HEK293 (cell line): ENCODE data around the gene PTPRN2.

Experiments
- CTCF ChIA-PET: fragments of 350-600 bp; formaldehyde crosslinking; extraction: SDS; loops from one replicate; lab custom pipeline; 2021; ENCODE audit warnings: antibody characterized with exemption; lab: Yijun Ruan, JAX
- POLR2A ChIA-PET: fragments of 300-600 bp; formaldehyde crosslinking; extraction: SDS; loops from one replicate; lab custom pipeline; 2020; ENCODE audit warnings: antibody characterized with exemption, inconsistent platforms; lab: Yijun Ruan, JAX
- H3K27ac ChIP-seq: fragments of 200-500 bp; sonication (Bioruptor generic); 2 replicates; pipeline ENCODE4 v1.5.1; 2014; ENCODE audit warnings: low read depth, low read length, control low read depth, inconsistent platforms; ENCODE audit errors: extremely low read depth
- H3K36me3 ChIP-seq, 2 experiments: fragments of 200-500 bp in 1 of 2; sonication (Bioruptor generic) in 1 of 2; 1 replicate in 1 of 2; 2 replicates in 1 of 2; pipeline ENCODE4 v1.5.1; 2014 to 2017; ENCODE audit warnings: inconsistent platforms in 2 of 2, low read length in 2 of 2; ENCODE audit not compliant: control insufficient read depth in 2 of 2, insufficient read depth in 1 of 2
- H3K4me1 ChIP-seq: fragments of 200-500 bp; sonication (Bioruptor generic); 2 replicates; pipeline ENCODE4 v1.5.1; 2014; ENCODE audit warnings: mild to moderate bottlenecking, low read length, inconsistent platforms; ENCODE audit not compliant: control insufficient read depth, insufficient read depth
- H3K4me3 ChIP-seq: 2 replicates; pipeline ENCODE4 v1.5.1; 2011; ENCODE audit warnings: low read depth, mild to moderate bottlenecking, control low read depth, low read length, moderate library complexity
- H3K9me3 ChIP-seq: fragments of 200-500 bp; sonication (Bioruptor generic); 2 replicates; pipeline ENCODE4 v1.5.1; 2014; ENCODE audit warnings: low read depth, low read length, inconsistent platforms; ENCODE audit not compliant: control insufficient read depth, insufficient read depth
- CTCF ChIP-seq: fragments of 450-650 bp; formaldehyde crosslinking; IDR thresholded peaks from 2 replicates; pipeline ENCODE4 v1.5.1; 2016; ENCODE audit warnings: missing biosample characterization, missing genetic modification characterization
- MEIS1 ChIP-seq: sonication (generic); formaldehyde crosslinking; IDR thresholded peaks from 2 replicates; pipeline ENCODE4 v1.8.1; 2022; ENCODE audit warnings: missing genetic modification reagents, mild to moderate bottlenecking, borderline replicate concordance
- MYNN ChIP-seq: fragments of 450-650 bp; formaldehyde crosslinking; IDR thresholded peaks from 2 replicates; pipeline ENCODE4 v1.5.1; 2016; ENCODE audit warnings: missing biosample characterization, missing genetic modification characterization, borderline replicate concordance
- REPIN1 ChIP-seq: fragments of 450-650 bp; formaldehyde crosslinking; IDR thresholded peaks from 2 replicates; pipeline ENCODE4 v1.5.1; 2017; ENCODE audit warnings: missing biosample characterization, missing genetic modification characterization, low read depth
- SCRT1 ChIP-seq: fragments of 450-650 bp; formaldehyde crosslinking; IDR thresholded peaks from 2 replicates; pipeline ENCODE4 v1.5.1; 2016; ENCODE audit warnings: missing biosample characterization, missing genetic modification characterization, borderline replicate concordance
- ZBTB21 ChIP-seq: fragments of 450-650 bp; formaldehyde crosslinking; IDR thresholded peaks from 2 replicates; pipeline ENCODE4 v1.5.1; 2017; ENCODE audit warnings: missing biosample characterization, missing genetic modification characterization
- ZNF112 ChIP-seq: fragments of 450-650 bp; formaldehyde crosslinking; IDR thresholded peaks from 2 replicates; pipeline ENCODE4 v1.5.0; 2017; ENCODE audit warnings: missing biosample characterization, missing genetic modification characterization
- ZNF16 ChIP-seq: fragments of 450-650 bp; formaldehyde crosslinking; IDR thresholded peaks from 2 replicates; pipeline ENCODE4 v1.5.1; 2016; ENCODE audit warnings: low read depth, missing biosample characterization, missing genetic modification characterization
- ZNF184 ChIP-seq: fragments of 450-650 bp; IDR thresholded peaks from 2 replicates; pipeline ENCODE4 v1.5.1; 2018; ENCODE audit warnings: missing biosample characterization, mild to moderate bottlenecking, missing genetic modification characterization
- ZNF221 ChIP-seq: fragments of 450-650 bp; formaldehyde crosslinking; IDR thresholded peaks from 2 replicates; pipeline ENCODE4 v1.5.1; 2017; ENCODE audit warnings: missing biosample characterization, missing genetic modification characterization, borderline replicate concordance
- ZNF302 ChIP-seq: fragments of 450-650 bp; formaldehyde crosslinking; IDR thresholded peaks from 2 replicates; pipeline ENCODE4 v1.5.1; 2016; ENCODE audit warnings: missing biosample characterization, missing genetic modification characterization, low read depth
- ZNF341 ChIP-seq: fragments of 450-650 bp; formaldehyde crosslinking; IDR thresholded peaks from 2 replicates; pipeline ENCODE4; 2016; ENCODE audit warnings: low read depth, missing biosample characterization, missing genetic modification characterization
- ZNF433 ChIP-seq: fragments of 450-650 bp; formaldehyde crosslinking; IDR thresholded peaks from 2 replicates; pipeline ENCODE4 v1.5.1; 2016; ENCODE audit warnings: missing biosample characterization, missing genetic modification characterization, low read depth
- ZNF514 ChIP-seq: fragments of 450-650 bp; formaldehyde crosslinking; IDR thresholded peaks from 2 replicates; pipeline ENCODE4 v1.5.1; 2016; ENCODE audit warnings: missing biosample characterization, missing genetic modification characterization
- ZNF555 ChIP-seq: fragments of 450-650 bp; formaldehyde crosslinking; conservative IDR thresholded peaks from 2 replicates; pipeline ENCODE4 v1.5.1; 2017; ENCODE audit warnings: missing biosample characterization, mild to moderate bottlenecking, missing genetic modification characterization, inconsistent platforms
- ZNF664 ChIP-seq: fragments of 450-650 bp; formaldehyde crosslinking; IDR thresholded peaks from 2 replicates; pipeline ENCODE4 v1.5.1; 2016; ENCODE audit warnings: missing biosample characterization, missing genetic modification characterization
- ZNF830 ChIP-seq: fragments of 450-650 bp; IDR thresholded peaks from 2 replicates; pipeline ENCODE4 v1.5.0; 2018; ENCODE audit warnings: missing biosample characterization, missing genetic modification characterization, low read depth, mild to moderate bottlenecking, moderate library complexity
- ZXDB ChIP-seq: fragments of 450-650 bp; formaldehyde crosslinking; IDR thresholded peaks from 2 replicates; pipeline ENCODE4 v1.5.1; 2016; ENCODE audit warnings: missing biosample characterization, missing genetic modification characterization
- TF ChIP-seq, protein P1 (sequence below): fragments of 450-650 bp; formaldehyde crosslinking; IDR thresholded peaks from 2 replicates; pipeline ENCODE4 v1.5.1; 2016; ENCODE audit warnings: missing biosample characterization, missing genetic modification characterization, borderline replicate concordance
- TF ChIP-seq, protein P2 (sequence below): fragments of 450-650 bp; formaldehyde crosslinking; IDR thresholded peaks from 2 replicates; pipeline ENCODE4 v1.5.1; 2016; ENCODE audit warnings: missing biosample characterization, missing genetic modification characterization, low read depth
- TF ChIP-seq, protein P3 (sequence below): fragments of 450-650 bp; formaldehyde crosslinking; IDR thresholded peaks from 2 replicates; pipeline ENCODE4 v1.5.1; 2017; ENCODE audit warnings: missing biosample characterization, missing genetic modification characterization

PTPRN2 gene

DNA sequence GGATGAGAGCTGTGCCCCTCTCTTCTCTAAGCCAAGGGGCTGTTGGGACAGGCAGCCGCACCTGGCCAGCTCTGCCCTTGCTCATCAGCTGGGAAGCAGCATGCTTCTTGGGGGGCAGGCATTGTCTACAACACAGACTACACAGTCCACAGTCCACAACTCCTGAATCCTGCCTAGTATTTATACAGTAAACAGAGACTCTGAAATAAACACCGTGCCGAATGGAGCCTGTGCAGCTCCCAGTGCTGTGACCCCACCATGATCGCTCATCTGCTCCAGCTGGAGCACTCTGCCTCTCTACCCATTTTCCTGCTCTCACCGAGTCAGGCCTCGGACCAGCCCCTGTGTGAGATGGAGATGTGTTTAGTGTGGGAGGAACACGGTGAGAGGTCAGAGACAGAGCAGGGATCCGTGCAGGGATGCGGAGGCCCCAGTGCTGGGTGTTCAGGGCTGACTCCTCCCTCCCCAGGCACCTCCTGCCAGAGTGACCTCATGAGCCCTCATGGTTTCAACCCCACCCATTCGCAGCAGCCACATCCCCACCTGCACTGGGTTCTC lies 642.8 kb downstream of the PTPRN2 start (continued):
- TF ChIP-seq, protein P1, sequence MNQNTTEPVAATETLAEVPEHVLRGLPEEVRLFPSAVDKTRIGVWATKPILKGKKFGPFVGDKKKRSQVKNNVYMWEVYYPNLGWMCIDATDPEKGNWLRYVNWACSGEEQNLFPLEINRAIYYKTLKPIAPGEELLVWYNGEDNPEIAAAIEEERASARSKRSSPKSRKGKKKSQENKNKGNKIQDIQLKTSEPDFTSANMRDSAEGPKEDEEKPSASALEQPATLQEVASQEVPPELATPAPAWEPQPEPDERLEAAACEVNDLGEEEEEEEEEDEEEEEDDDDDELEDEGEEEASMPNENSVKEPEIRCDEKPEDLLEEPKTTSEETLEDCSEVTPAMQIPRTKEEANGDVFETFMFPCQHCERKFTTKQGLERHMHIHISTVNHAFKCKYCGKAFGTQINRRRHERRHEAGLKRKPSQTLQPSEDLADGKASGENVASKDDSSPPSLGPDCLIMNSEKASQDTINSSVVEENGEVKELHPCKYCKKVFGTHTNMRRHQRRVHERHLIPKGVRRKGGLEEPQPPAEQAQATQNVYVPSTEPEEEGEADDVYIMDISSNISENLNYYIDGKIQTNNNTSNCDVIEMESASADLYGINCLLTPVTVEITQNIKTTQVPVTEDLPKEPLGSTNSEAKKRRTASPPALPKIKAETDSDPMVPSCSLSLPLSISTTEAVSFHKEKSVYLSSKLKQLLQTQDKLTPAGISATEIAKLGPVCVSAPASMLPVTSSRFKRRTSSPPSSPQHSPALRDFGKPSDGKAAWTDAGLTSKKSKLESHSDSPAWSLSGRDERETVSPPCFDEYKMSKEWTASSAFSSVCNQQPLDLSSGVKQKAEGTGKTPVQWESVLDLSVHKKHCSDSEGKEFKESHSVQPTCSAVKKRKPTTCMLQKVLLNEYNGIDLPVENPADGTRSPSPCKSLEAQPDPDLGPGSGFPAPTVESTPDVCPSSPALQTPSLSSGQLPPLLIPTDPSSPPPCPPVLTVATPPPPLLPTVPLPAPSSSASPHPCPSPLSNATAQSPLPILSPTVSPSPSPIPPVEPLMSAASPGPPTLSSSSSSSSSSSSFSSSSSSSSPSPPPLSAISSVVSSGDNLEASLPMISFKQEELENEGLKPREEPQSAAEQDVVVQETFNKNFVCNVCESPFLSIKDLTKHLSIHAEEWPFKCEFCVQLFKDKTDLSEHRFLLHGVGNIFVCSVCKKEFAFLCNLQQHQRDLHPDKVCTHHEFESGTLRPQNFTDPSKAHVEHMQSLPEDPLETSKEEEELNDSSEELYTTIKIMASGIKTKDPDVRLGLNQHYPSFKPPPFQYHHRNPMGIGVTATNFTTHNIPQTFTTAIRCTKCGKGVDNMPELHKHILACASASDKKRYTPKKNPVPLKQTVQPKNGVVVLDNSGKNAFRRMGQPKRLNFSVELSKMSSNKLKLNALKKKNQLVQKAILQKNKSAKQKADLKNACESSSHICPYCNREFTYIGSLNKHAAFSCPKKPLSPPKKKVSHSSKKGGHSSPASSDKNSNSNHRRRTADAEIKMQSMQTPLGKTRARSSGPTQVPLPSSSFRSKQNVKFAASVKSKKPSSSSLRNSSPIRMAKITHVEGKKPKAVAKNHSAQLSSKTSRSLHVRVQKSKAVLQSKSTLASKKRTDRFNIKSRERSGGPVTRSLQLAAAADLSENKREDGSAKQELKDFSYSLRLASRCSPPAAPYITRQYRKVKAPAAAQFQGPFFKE: no peak
- TF ChIP-seq ZNF302 (tag by site-specific recombination): no peak
- TF ChIP-seq, all 188 proteins: peak for 0

- Histone ChIP-seq H3K9me3 (no peaks in the 10 kb centered on the region), H3K27ac (no peak overlapping the region), H3K36me3 (no peaks in the 10 kb centered on the region), H3K4me1 (no peaks in the 10 kb centered on the region), H3K4me3 (no peak overlapping the region)
- CTCF ChIA-PET: no interaction called here
- TF ChIP-seq SCRT1 (tag by site-specific recombination): no peak
- no peak for TF ChIP-seq ZNF16 (tag by site-specific recombination)
- TF ChIP-seq ZNF830 (tag by site-specific recombination): no peak
- TF ChIP-seq, protein P2, sequence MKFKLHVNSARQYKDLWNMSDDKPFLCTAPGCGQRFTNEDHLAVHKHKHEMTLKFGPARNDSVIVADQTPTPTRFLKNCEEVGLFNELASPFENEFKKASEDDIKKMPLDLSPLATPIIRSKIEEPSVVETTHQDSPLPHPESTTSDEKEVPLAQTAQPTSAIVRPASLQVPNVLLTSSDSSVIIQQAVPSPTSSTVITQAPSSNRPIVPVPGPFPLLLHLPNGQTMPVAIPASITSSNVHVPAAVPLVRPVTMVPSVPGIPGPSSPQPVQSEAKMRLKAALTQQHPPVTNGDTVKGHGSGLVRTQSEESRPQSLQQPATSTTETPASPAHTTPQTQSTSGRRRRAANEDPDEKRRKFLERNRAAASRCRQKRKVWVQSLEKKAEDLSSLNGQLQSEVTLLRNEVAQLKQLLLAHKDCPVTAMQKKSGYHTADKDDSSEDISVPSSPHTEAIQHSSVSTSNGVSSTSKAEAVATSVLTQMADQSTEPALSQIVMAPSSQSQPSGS (tag by site-specific recombination): no peak
- no peak for TF ChIP-seq MYNN
- no peak for TF ChIP-seq ZXDB (tag by site-specific recombination)
- no peak for TF ChIP-seq ZBTB21 (tag by site-specific recombination)
- no peak for TF ChIP-seq ZNF221 (tag by site-specific recombination)
- no peak for TF ChIP-seq MEIS1 (CRISPR knock-in tag)
- no peak for TF ChIP-seq ZNF112
- POLR2A ChIA-PET: no interaction called here
Observed at GRCh38 chr7:157944051-157944450, 643.6 kb downstream of the PTPRN2 start.

DNA sequence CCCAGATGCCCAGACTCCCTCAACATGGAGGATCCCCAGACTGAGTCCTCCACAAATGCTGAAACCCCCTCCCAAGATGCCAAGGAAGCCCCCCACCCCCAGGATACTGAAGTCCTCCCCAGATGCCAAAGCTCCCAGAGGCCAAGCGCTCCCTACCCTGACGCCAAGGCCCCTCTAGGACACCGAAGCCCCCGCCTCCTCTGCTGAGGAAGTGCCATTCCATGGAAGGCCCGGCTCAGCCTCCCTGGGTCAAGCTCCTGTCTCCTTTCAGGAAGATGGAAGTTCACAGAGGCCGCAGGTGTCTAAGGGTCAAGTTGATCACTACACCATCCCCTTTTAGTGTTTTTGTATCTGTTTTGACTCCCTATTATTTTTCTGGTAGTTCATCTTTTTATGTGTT lies 644.1 kb downstream of the PTPRN2 start:
- Histone ChIP-seq H3K36me3 (no peaks in the 10 kb centered on the region), H3K9me3 (no peaks in the 10 kb centered on the region), H3K27ac (no peak overlapping the region), H3K4me1 (no peaks in the 10 kb centered on the region), H3K4me3 (no peak overlapping the region)
- TF ChIP-seq ZNF555 (tag by site-specific recombination): no peak
- no peak for TF ChIP-seq CTCF (tag by site-specific recombination)
- no peak for TF ChIP-seq ZNF514
- TF ChIP-seq ZNF664 (tag by site-specific recombination): no peak
- no peak for TF ChIP-seq ZNF16 (tag by site-specific recombination)
- TF ChIP-seq, protein P3, sequence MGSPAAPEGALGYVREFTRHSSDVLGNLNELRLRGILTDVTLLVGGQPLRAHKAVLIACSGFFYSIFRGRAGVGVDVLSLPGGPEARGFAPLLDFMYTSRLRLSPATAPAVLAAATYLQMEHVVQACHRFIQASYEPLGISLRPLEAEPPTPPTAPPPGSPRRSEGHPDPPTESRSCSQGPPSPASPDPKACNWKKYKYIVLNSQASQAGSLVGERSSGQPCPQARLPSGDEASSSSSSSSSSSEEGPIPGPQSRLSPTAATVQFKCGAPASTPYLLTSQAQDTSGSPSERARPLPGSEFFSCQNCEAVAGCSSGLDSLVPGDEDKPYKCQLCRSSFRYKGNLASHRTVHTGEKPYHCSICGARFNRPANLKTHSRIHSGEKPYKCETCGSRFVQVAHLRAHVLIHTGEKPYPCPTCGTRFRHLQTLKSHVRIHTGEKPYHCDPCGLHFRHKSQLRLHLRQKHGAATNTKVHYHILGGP (tag by site-specific recombination): no peak
- TF ChIP-seq ZNF433 (tag by site-specific recombination): no peak
- TF ChIP-seq ZNF184 (tag by site-specific recombination): no peak
- TF ChIP-seq ZNF341: no peak
- TF ChIP-seq REPIN1: no peak
- ChIA-PET POLR2A (interaction anchor here (0.7 kb wide), 1 partner anchor 213 kb away, joined by 3 read pairs; no protein-coding TSS in a partner anchor), CTCF (no interaction called here)
